A549 (cell line): ENCODE data around the gene MGAT3. TPM values are rescaled to one million over a fixed set of nuclear protein-coding genes. Genes with fewer than 3 reads are reported as not detected.

ENCODE experiments used
- ATAC-seq, 2 experiments: fragments of 200-7000 bp in 1 of 2; fragments of >200 bp in 1 of 2; cut with Nextera tagmentation in 1 of 2; cut with Tn5 transposase in 1 of 2; 3 replicates each; pipeline versions ENCODE4 v1.8.0 to v1.9.1; 2018 to 2020; ENCODE audit warnings: mild to moderate bottlenecking in 1 of 2, moderate library complexity in 1 of 2
- CTCF ChIA-PET: fragments of 300-600 bp; sonication (Branson Sonifier 250); formaldehyde crosslinking; extraction: SDS; loops from one replicate; lab custom pipeline; 2021; ENCODE audit warnings: antibody characterized with exemption, inconsistent platforms; lab: Yijun Ruan, JAX
- POLR2A ChIA-PET: fragments of 350-600 bp; formaldehyde crosslinking; extraction: SDS; loops from one replicate; lab custom pipeline; 2021; ENCODE audit warnings: antibody characterized with exemption, inconsistent platforms; lab: Yijun Ruan, JAX
- DNase-seq, 2 experiments: peaks; one replicate each; pipeline versions ENCODE4 v3.0.0 to v3.0.0-alpha.2; 2011 to 2016; ENCODE audit warnings: low read depth in 1 of 2, low spot score in 1 of 2
- FAIRE-seq: peaks from 2 replicates; lab custom pipeline; 2011; peaks lifted over from hg19 to GRCh38; lab: Jason Lieb, UNC
- H3K27ac ChIP-seq, 2 experiments: fragments of >200 bp; sonication (Bioruptor Twin); formaldehyde crosslinking; 3 replicates each; pipeline ENCODE4 v1.5.1; 2016 to 2017
- H3K4me1 ChIP-seq: fragments of >200 bp; sonication (Bioruptor Twin); formaldehyde crosslinking; 3 replicates; pipeline ENCODE4 v1.6.1; 2016
- H3K4me2 ChIP-seq: fragments of >200 bp; sonication (Bioruptor Twin); formaldehyde crosslinking; 3 replicates; pipeline ENCODE4 v1.6.1; 2016
- H3K4me3 ChIP-seq: fragments of >200 bp; sonication (Bioruptor Twin); formaldehyde crosslinking; 3 replicates; pipeline ENCODE4 v1.5.1; 2016
- H3K9me3 ChIP-seq: fragments of >200 bp; sonication (Bioruptor Twin); formaldehyde crosslinking; 3 replicates; pipeline ENCODE4 v1.6.1; 2016
- BCL3 ChIP-seq: fragments of >200 bp; sonication (Bioruptor Twin); formaldehyde crosslinking; IDR thresholded peaks from 3 replicates; pipeline ENCODE4 v1.6.1; 2016
- BHLHE40 ChIP-seq: IDR thresholded peaks from 2 replicates; pipeline ENCODE4 v1.6.1; 2012; ENCODE audit warnings: low read depth, low read length, inconsistent platforms
- CBX8 ChIP-seq: fragments of 200-600 bp; sonication (generic); IDR thresholded peaks from 2 replicates; pipeline ENCODE4 v1.6.1; 2016
- CHD2 ChIP-seq: fragments of 150-350 bp; IDR thresholded peaks from 2 replicates; pipeline ENCODE4 v1.6.1; 2014; ENCODE audit warnings: low read length; ENCODE audit not compliant: partially characterized antibody
- CHD4 ChIP-seq: fragments of 200-600 bp; sonication (generic); IDR thresholded peaks from 2 replicates; pipeline ENCODE4 v1.6.1; 2016; ENCODE audit warnings: antibody characterized with exemption, mild to moderate bottlenecking, borderline replicate concordance
- CTCF ChIP-seq: fragments of >200 bp; sonication (Bioruptor Twin); formaldehyde crosslinking; IDR thresholded peaks from 3 replicates; pipeline ENCODE4 v1.5.1; 2016
- EHF ChIP-seq: fragments of 250-450 bp; sonication (Bioruptor Pico); IDR thresholded peaks from 2 replicates; pipeline ENCODE4 v1.5.0; 2020; ENCODE audit warnings: mild to moderate bottlenecking
- EHMT2 ChIP-seq: fragments of 200-600 bp; sonication (generic); IDR thresholded peaks from 2 replicates; pipeline ENCODE4 v1.6.1; 2016; ENCODE audit warnings: antibody characterized with exemption, low read depth, mild to moderate bottlenecking, moderate library complexity
- EP300 ChIP-seq, 2 experiments: fragments of >200 bp; sonication (Bioruptor Twin); formaldehyde crosslinking; IDR thresholded peaks; 2 replicates in 1 of 2; 3 replicates in 1 of 2; pipeline ENCODE4 v1.6.1; 2016 to 2017
- ESRRA ChIP-seq: fragments of 150-350 bp; IDR thresholded peaks from 2 replicates; pipeline ENCODE4 v1.6.1; 2014; ENCODE audit warnings: mild to moderate bottlenecking, low read length, borderline replicate concordance
- FOSL2 ChIP-seq, 2 experiments: fragments of 450-650 bp in 1 of 2; fragments of >200 bp in 1 of 2; sonication (Bioruptor Twin) in 1 of 2; formaldehyde crosslinking; IDR thresholded peaks; 2 replicates each; pipeline versions ENCODE4 v1.5.0 to v1.6.1; 2016 to 2020; ENCODE audit warnings: mild to moderate bottlenecking in 1 of 2, moderate library complexity in 1 of 2
- HDAC2 ChIP-seq: fragments of 200-600 bp; sonication (generic); IDR thresholded peaks from 2 replicates; pipeline ENCODE4 v1.6.1; 2016
- HES2 ChIP-seq: fragments of >200 bp; sonication (Bioruptor Twin); formaldehyde crosslinking; IDR thresholded peaks from 2 replicates; pipeline ENCODE4 v1.6.1; 2016
- HOXA7 ChIP-seq: fragments of 250-450 bp; sonication (Bioruptor Pico); IDR thresholded peaks from 2 replicates; pipeline ENCODE4 v1.5.0; 2020; ENCODE audit warnings: mild to moderate bottlenecking, moderate library complexity
- JUN ChIP-seq, 2 experiments: fragments of >200 bp; sonication (Bioruptor Twin); formaldehyde crosslinking; IDR thresholded peaks; 2 replicates in 1 of 2; 3 replicates in 1 of 2; pipeline ENCODE4 v1.6.1; 2016 to 2017
- JUNB ChIP-seq: fragments of >200 bp; sonication (Bioruptor Twin); formaldehyde crosslinking; IDR thresholded peaks from 2 replicates; pipeline ENCODE4 v1.6.1; 2016
- MAFK ChIP-seq: fragments of 450-650 bp; IDR thresholded peaks from 2 replicates; pipeline ENCODE4 v1.6.1; 2014; ENCODE audit not compliant: partially characterized antibody
- MAZ ChIP-seq: fragments of 150-350 bp; IDR thresholded peaks from 2 replicates; pipeline ENCODE4 v1.6.1; 2014; ENCODE audit warnings: antibody characterized with exemption, low read depth, low read length, borderline replicate concordance
- PHF8 ChIP-seq: fragments of 200-600 bp; sonication (generic); IDR thresholded peaks from 2 replicates; pipeline ENCODE4 v1.6.1; 2016; ENCODE audit warnings: low read depth, mild to moderate bottlenecking, antibody characterized with exemption, moderate library complexity, borderline replicate concordance
- RAD21 ChIP-seq, 2 experiments: fragments of >200 bp in 1 of 2; sonication (Bioruptor Twin) in 1 of 2; formaldehyde crosslinking in 1 of 2; IDR thresholded peaks in 1 of 2; conservative IDR thresholded peaks in 1 of 2; 2 replicates in 1 of 2; 3 replicates in 1 of 2; pipeline ENCODE4 v1.6.1; 2012 to 2018; ENCODE audit warnings: inconsistent platforms in 1 of 2
- REST ChIP-seq: fragments of 200-600 bp; sonication (generic); IDR thresholded peaks from 2 replicates; pipeline ENCODE4 v1.6.1; 2016; ENCODE audit warnings: antibody characterized with exemption, mild to moderate bottlenecking, moderate library complexity
- RFX5 ChIP-seq: fragments of 450-650 bp; IDR thresholded peaks from 2 replicates; pipeline ENCODE4 v1.7.1; 2014; ENCODE audit warnings: antibody characterized with exemption, mild to moderate bottlenecking, moderate library complexity
- RNF2 ChIP-seq: fragments of 200-600 bp; sonication (generic); IDR thresholded peaks from 2 replicates; pipeline ENCODE4 v1.6.1; 2016; ENCODE audit warnings: low read depth, mild to moderate bottlenecking, antibody characterized with exemption, moderate library complexity, borderline replicate concordance
- TP53 ChIP-seq: fragments of 250-450 bp; sonication (Bioruptor Pico); IDR thresholded peaks from 2 replicates; pipeline ENCODE4 v1.5.0; 2021; ENCODE audit warnings: mild to moderate bottlenecking, moderate library complexity
- ZC3H11A ChIP-seq: fragments of 450-650 bp; IDR thresholded peaks from 2 replicates; pipeline ENCODE4 v1.6.1; 2014; ENCODE audit warnings: antibody characterized with exemption, mild to moderate bottlenecking
- ZSCAN20 ChIP-seq: fragments of 250-450 bp; sonication (Bioruptor Pico); IDR thresholded peaks from 2 replicates; pipeline ENCODE4 v1.8.0; 2022; ENCODE audit warnings: mild to moderate bottlenecking, moderate library complexity
- WGBS: methylation state at CpG from one replicate; pipeline ENCODE4 v1.1.6; 2017; ENCODE audit errors: missing lambda C conversion rate; 5-methylcytosine and 5-hydroxymethylcytosine counted together
- polyA plus RNA-seq, 4 experiments: library from polyadenylated mRNA; depleted of rRNA in 3 of 4; stranded (reverse); fragments of >200 nt; fragmentation: RNase III in 1 of 4; extraction: RNeasy Plus Mini Kit Qiagen cat#74134 plus additional on column Dnase treatment in 1 of 4; gene quantifications; 2 replicates in 3 of 4; 3 replicates in 1 of 4; pipeline ENCODE4 v1.2.3, GENCODE V29; 2011 to 2017
- TF ChIP-seq, protein P1 (sequence below): IDR thresholded peaks from 2 replicates; pipeline ENCODE4 v1.6.1; 2012
- TF ChIP-seq, protein P2 (sequence below): fragments of 150-350 bp; IDR thresholded peaks from 2 replicates; pipeline ENCODE4 v1.6.1; 2014; ENCODE audit warnings: low read depth, mild to moderate bottlenecking, low read length

The MGAT3 gene
- polyA plus RNA-seq, 2 of the 4 experiments (the other 2 are of a cell fraction), result 0.62 to 0.84 TPM

- WGBS, result 90% methylated on average over 2 of the region's 9 CpGs
- Histone ChIP-seq H3K4me2 (no peak overlapping the region), H3K4me3 (no peak overlapping the region), H3K27ac (no peak overlapping the region), H3K9me3 (no peaks in the 10 kb centered on the region), H3K4me1 (no peaks in the 10 kb centered on the region)
- FAIRE-seq (no peak), DNase-seq (no peak), ATAC-seq (no peak)
- ChIA-PET POLR2A (no interaction called here), CTCF (interaction anchor here (1.0 kb wide), 1 partner anchor 55 kb away, joined by 3 read pairs; no protein-coding TSS in a partner anchor)
- TF ChIP-seq PHF8 (no peak), HDAC2 (no peak), EP300 (IDR thresholded peaks at IDR 0.05) (no peak), CHD2 (no peak), JUNB (no peak), EHF (CRISPR knock-in tag) (no peak), ZC3H11A (no peak), MAFK (no peak), ZSCAN20 (CRISPR knock-in tag) (no peak), CHD4 (no peak), CTCF (no peak), RFX5 (no peak), TP53 (no peak), ESRRA (no peak), MAZ (no peak), BHLHE40 (no peak), BCL3 (no peak), FOSL2 (IDR thresholded peaks at IDR 0.05) (no peak), FOSL2 (CRISPR knock-in tag; IDR thresholded peaks at IDR 0.05) (no peak), HOXA7 (CRISPR knock-in tag) (no peak)
- TF ChIP-seq, protein P1, sequence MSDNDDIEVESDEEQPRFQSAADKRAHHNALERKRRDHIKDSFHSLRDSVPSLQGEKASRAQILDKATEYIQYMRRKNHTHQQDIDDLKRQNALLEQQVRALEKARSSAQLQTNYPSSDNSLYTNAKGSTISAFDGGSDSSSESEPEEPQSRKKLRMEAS, result no peak
Measured at GRCh38 chr22:39445678-39446077, 11.1 kb upstream of the MGAT3 start.

DNA sequence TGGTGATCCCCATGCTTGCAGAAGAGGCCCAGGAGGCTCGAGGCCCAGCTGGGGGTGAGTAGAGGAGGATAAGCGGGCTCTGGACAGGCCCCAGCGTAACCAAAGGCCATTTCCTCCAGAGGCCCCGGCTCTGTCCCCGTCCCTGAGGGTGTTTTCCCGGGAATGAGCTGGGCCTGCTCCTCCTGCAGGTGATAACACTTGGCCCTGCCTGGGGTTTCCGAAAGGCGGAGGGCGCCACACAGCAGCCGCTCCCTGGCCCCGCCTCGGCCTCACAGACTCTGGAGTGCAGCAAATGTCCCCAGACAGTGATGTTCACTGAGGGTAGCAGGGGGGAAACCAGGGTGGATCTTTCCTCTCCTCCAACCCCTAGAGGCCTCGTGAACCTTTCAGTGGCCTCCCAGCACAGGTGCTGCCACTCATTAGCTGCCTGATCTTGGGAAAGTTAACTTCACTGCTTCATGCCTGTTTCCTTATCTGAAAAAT is 10.5 kb upstream of the MGAT3 start:
- POLR2A ChIA-PET, result no interaction called here
- CTCF ChIA-PET, result interaction anchor here (1.0 kb wide), 1 partner anchor 54 kb away, joined by 3 read pairs; no protein-coding TSS in a partner anchor
- FAIRE-seq (no peak), DNase-seq (no peak), ATAC-seq (peak in 1 of 2 experiments; percentile 31; a peak in 2 of 6 replicates)
- no peak overlapping the region for H3K4me3 ChIP-seq
- WGBS, result 77% methylated on average over 5 of the region's 13 CpGs
- H3K27ac ChIP-seq, result no peak overlapping the region
- H3K4me2 ChIP-seq, result no peak overlapping the region
- H3K4me1 ChIP-seq, result no peaks in the 10 kb centered on the region
- no peaks in the 10 kb centered on the region for H3K9me3 ChIP-seq
- TF ChIP-seq RAD21 (conservative IDR thresholded peaks at IDR 0.05 in 1 of 2, IDR thresholded peaks at IDR 0.05 in 1 of 2) (no peak), REST (no peak), ZSCAN20 (CRISPR knock-in tag) (no peak), HES2 (no peak), JUN (IDR thresholded peaks at IDR 0.05) (no peak), CBX8 (no peak), BCL3 (no peak), FOSL2 (IDR thresholded peaks at IDR 0.05) (no peak), FOSL2 (CRISPR knock-in tag; IDR thresholded peaks at IDR 0.05) (no peak), RNF2 (no peak), EHMT2 (no peak), RFX5 (no peak), ZC3H11A (no peak)
- TF ChIP-seq, protein P2, sequence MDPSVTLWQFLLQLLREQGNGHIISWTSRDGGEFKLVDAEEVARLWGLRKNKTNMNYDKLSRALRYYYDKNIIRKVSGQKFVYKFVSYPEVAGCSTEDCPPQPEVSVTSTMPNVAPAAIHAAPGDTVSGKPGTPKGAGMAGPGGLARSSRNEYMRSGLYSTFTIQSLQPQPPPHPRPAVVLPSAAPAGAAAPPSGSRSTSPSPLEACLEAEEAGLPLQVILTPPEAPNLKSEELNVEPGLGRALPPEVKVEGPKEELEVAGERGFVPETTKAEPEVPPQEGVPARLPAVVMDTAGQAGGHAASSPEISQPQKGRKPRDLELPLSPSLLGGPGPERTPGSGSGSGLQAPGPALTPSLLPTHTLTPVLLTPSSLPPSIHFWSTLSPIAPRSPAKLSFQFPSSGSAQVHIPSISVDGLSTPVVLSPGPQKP, result no peak
